ENCODE measurements around the gene CRIM1.

CRIM1 gene

GRCh38 chr2:36461039-36461681, 105.6 kb downstream of the CRIM1 start:
- peak in 1 of 5 donors; percentile 49 for DNase-seq

DNA sequence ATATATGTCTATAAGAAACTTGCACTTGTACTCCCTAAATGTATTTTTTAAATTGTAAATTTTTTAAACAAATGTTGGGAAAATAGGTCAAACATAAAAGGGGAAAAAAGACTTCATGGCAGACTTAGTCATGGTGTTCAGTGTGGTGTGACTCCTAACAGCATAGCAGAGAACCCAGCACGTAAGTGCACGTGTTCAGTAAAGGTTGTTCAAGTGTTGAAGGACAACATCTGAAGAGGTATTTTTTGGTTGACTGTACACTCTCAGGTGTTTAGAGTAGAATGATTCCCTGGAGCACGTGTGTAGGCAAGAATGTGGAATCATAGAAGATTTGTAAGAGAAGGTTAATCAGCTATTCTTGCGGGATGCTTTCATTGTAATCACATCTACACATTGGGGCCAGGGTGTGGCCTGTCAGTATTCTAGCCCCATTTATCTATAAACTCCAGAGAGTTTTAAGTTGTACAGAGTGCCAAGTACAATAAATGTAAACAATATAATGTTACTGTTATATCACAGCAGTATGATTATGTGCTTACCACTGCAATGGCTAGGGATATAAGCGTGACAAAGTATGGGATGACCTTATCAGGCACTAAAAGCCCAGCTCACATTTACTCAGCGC, 106.8 kb downstream of the CRIM1 start:
- DNase-seq: no peak

- DNase-seq: no peak
These were observed 107.8 kb downstream of the CRIM1 start for GRCh38 chr2:36463365-36463764.

DNA sequence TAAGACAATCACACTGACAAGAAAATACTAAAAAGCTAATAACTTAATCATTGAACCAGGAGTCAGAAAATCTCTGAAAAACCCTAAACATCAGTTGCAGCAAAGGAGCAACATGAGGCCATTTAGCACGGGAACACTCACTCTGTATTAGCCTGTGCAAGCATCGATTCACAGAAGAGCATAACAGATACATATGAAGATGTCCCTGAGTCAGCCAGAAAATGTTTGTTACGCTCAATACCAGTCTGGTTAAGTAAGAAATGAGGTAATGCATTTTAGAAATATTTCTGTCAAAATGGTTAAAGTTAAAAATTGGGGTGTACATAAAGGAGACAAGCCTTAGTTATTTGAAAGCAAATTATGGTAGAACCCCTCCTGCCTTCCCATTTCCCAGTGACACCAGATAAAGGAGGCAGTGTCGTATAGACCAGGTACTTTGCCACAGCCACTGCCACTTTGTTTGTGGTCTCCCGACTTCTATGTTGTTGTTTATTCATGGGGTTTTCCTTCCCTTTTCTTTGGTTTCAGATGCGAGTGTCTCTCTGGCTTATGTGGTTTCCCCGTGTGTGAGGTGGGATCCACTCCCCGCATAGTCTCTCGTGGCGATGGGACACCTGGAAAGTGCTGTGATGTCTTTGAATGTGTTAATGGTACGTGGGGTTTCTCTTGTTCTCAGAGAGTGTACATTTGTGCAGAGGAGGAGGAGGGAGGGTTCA, 108.6 kb downstream of the CRIM1 start:
- no peak for DNase-seq

DNA sequence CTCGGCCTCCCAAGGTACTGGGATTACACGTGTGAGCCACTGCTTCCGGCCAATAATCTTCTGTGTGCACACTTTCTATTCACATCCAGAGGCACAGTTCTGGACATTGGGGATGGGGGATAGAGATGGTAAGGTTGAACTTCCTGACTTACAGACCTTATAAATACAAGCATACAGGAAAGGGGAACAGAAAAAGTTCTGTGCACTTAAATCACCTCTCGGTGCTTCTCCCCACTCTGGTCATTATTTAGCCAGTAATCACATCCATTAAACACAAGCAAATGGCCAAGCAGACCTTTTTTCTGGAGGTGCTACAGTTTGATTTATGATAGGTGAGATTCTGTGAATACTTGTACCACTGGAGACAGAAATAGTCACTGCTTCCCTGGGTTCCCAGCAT, 110.6 kb downstream of the CRIM1 start:
- DNase-seq: no peak

- no peak for DNase-seq
These were observed 113.0 kb downstream of the CRIM1 start for GRCh38 chr2:36468463-36469105.

GRCh38 chr2:36469106-36469477, 113.5 kb downstream of the CRIM1 start:
- DNase-seq: no peak

DNA sequence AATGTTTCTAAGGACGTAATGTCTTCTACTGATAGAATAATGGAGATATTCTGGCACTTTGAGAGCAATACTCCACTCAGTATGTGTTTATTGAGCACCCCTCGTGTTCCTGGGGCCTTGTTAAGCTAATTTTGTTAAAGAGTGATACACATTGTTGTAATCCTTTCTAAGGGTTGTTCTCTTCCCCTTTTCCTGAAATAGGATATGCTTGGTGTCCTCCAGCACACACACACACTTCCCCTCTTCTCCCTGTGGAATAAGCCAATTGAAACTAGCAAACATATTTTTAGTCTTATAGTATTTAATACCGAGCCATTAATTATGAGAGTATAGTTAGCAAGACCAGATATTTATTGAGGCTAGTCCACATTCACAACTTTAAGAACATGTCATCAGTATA, 114.1 kb downstream of the CRIM1 start:
- DNase-seq: no peak

DNA sequence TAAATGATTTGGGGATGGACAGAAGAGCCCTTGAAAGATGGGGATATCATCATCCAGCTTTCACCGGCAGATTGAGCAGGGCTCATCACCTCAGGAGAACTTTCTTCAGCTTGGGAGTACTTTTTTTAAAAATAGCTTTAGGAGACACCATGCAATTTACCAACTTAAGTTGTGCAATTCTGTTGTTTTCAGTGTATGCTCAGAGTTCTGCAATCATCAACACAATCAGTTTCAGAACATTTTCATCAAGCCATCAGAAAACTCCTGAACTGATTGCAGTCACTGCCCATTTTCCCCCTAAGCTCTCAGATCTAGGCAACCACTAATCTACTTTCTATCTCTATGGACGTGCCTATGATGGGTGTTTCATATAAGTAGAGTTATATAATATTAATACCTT, 117.7 kb downstream of the CRIM1 start:
- DNase-seq: no peak

- no peak for DNase-seq
These were observed 120.8 kb downstream of the CRIM1 start for GRCh38 chr2:36476411-36476810.

GRCh38 chr2:36477315-36477714, 121.7 kb downstream of the CRIM1 start:
- DNase-seq: no peak

GRCh38 chr2:36477746-36478145, 122.2 kb downstream of the CRIM1 start:
- no peak for DNase-seq

- DNase-seq: no peak
These were observed 122.8 kb downstream of the CRIM1 start for GRCh38 chr2:36478332-36478738.

DNA sequence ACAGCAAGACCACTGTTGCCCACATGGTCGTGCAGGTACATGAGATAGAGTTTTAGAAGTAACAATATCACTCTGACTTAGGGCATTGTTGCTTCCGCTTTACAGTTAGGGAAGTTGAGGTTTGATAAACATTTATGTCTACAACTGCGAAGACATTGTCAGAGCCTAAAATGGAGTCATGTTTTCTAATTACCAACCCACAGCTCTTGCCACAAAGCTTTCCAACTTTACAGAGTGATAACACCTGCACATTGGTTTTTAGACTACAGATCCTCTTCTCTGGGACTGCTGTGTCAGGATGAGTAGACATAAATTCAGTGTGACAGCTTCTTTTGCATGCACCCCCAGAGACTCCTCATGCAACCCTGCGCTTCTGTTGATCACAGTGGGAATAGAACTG, 123.4 kb downstream of the CRIM1 start:
- DNase-seq: no peak

GRCh38 chr2:36479406-36479805, 123.8 kb downstream of the CRIM1 start:
- DNase-seq: no peak

DNA sequence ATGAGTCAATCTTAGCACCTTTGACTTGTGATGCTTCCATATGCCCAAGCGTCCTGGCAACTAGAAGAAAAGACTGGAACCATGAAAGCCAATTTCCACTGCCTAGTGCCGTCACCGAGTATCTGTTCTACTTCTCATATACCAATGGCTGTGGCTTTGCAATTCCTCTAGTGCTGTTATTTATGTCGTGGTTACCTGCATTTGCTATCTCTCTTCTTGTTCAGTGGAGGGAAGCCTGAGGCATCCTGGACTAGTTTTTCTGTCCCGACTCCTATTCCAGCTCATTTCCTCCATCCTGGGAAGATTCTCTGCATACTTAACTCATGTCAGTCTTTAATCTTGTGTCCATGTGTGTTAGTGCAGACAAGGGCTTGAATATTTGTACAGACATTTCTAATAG, 124.5 kb downstream of the CRIM1 start:
- no peak for DNase-seq

- DNase-seq: no peak
These were observed 125.1 kb downstream of the CRIM1 start for GRCh38 chr2:36480636-36481035.

DNA sequence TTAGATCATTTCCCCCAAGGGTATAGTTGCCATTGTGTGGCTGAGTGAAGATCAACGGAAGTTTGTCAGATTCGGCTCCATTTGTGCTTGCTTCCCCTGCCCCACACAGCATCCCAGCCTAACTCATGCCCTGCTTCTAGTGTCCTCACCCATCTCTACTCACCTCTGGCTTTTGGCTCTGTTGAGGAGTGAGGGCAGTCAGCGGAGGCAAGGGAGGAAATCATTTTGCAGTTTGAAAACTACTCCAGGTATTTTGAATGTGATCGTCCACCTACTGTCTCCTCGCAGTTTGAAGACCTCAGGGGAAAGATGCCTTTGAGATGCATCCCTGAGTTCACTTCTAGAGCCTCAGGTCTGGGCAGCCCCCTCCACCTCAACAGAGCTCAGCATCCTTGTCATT, 126.1 kb downstream of the CRIM1 start:
- no peak for DNase-seq

DNA sequence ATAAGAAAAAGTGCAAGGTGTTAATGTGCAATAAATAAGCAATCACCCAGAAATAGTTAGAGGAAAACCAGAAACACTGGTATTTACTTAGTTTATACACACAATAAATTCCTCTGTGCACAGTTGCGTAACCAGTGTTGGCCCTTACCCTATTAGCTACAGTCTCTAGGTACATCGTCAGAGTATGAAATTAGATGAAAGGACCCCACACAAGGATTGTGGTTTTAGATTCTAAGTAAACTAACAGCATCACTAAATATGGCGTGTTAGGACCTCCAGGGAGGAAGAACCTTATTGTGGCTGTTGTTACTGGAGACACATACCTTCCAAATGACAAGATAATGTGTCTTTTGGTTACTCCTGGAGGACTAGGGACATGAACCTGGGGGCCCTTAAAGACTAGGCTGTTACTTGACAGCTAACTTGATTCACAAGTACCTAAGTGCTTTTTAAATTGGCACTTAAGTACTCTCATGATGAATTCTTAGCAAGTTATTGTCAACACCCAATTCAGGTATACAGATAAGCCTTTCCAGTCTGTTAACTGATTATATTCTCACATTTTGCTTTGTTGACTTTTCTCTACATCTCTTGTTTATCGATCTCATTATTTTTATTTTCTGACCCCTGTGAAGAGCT, 127.1 kb downstream of the CRIM1 start:
- no peak for DNase-seq

GRCh38 chr2:36483290-36483689, 127.7 kb downstream of the CRIM1 start:
- DNase-seq: no peak

DNA sequence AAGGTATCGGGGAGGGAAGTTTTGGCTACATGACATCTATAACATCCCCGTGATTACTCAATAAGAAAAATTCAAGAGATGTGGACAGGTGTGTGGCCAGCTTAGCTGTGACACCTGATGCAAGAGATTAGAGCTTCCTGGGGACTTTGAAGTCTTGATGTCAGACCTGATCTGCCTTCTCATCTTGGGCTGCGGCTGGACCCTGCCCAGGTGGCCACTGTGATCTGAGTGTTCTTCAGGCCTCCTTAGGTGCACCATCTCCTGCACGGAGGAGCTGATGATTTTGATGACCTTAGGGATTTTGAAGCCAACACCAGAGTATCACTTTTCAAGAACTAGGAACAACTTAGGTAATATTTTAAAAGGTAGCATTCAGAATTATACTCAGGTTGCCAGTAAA, 128.9 kb downstream of the CRIM1 start:
- DNase-seq: no peak

GRCh38 chr2:36485521-36485920, 129.9 kb downstream of the CRIM1 start:
- DNase-seq: no peak

GRCh38 chr2:36486521-36487044, 131.0 kb downstream of the CRIM1 start:
- DNase-seq: no peak

Measured in T-helper 1 cell (primary cell).